Renal cortex interstitium (tissue), 11 donors: ENCODE measurements around the gene ELMO1. TPM values are rescaled to one million over a fixed set of nuclear protein-coding genes. Genes with fewer than 3 reads are reported as not detected.

Source experiments
- DNase-seq, 11 donors: peaks; one replicate each; pipeline ENCODE4 v3.0.0-alpha.2; 2013; ENCODE audit warnings: low read depth in 9 of 11, low spot score in 4 of 11; ENCODE audit errors: extremely low read depth in 1 of 11
- polyA plus RNA-seq, 3 donors: library from polyadenylated mRNA; unstranded; fragments of 120-200 nt; gene quantifications; one replicate each; pipeline ENCODE4 v1.2.1, GENCODE V29; 2013; ENCODE audit not compliant: insufficient read length in 3 of 3

ELMO1 gene
- polyA plus RNA-seq, 3 donors = 9.0 to 11.8 (median 10.9) TPM

DNA sequence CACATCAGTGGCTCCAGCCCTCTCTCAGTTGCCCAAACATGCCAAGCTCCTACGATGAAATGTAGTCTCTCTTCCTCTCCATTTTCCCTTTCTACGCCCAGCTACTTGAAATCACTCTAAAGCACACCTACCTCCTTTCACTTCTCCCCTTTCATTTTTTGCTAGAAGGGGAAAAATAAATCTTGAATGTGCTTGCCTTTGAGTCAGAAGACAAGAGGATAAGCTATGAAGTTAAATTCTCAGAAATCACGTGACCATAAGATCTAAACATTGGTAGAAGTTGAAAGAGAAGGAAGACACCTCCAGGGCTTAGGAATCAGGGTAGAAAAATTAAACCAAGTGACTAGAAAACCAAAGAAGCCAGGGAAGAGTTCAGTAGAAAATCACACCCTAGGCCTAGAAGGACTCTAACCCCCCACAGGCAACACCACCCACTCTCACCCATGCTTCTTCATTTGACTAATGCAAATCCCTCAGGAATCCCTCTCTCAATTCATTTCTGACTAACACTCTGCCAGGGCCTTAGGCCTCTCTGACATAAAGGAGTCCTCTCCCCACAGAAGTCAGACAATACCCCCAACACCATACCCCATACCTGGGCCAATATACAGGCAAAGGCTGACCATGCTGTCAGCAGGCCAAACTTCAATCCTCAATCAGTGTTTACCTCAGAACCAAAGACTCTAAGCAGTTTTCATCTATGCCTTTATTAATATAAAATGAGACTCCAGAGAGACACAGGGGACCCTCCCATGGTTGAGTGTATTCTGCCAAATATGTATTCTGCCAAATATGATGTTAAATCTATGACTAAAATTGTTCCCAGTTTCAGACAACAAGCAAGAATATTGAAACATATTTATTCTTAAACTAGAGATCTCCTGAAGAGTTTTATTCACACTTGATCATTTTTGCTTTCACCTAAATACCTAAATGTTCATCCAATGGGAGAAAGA is 84.8 kb downstream of the ELMO1 start:
- DNase-seq = no peak

DNA sequence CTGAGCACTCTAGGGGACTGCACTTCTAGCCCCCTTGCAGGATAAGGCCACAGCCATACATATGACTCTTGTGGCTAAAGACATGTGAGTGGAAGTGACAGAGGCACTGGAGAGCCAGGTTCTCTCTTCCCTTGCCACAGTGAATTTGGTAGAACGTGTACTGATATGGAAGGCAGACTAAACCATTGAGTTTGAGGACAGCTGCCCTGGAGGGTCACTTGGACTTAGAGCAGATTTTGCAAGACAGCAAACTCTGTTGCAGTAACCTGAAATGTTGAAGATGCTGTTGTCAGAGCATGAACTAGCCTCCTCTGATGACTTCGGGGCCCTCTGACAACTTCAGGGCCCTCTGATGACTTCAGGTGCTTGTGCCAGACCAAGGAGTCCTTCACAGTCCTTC is 85.9 kb downstream of the ELMO1 start:
- DNase-seq = no peak

DNA sequence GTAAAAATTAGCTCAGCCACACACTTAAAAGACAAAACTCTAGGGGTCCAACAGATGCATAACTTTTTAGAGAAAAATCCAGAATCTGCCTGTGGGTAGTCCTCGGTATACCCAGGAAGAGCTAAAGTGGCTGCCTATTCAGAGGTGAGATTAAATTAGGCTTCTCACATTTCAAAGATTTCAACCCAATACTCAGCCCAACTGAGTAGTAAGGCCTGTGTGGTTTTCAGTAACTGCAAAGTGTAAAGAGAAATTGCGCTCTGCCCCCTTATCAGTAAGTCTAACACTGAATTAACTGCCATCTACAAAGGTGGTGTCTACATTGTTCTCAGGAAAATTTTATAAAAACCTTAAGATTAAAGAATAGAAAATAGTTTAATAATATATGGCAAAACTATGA is 88.2 kb downstream of the ELMO1 start:
- DNase-seq = no peak

DNA sequence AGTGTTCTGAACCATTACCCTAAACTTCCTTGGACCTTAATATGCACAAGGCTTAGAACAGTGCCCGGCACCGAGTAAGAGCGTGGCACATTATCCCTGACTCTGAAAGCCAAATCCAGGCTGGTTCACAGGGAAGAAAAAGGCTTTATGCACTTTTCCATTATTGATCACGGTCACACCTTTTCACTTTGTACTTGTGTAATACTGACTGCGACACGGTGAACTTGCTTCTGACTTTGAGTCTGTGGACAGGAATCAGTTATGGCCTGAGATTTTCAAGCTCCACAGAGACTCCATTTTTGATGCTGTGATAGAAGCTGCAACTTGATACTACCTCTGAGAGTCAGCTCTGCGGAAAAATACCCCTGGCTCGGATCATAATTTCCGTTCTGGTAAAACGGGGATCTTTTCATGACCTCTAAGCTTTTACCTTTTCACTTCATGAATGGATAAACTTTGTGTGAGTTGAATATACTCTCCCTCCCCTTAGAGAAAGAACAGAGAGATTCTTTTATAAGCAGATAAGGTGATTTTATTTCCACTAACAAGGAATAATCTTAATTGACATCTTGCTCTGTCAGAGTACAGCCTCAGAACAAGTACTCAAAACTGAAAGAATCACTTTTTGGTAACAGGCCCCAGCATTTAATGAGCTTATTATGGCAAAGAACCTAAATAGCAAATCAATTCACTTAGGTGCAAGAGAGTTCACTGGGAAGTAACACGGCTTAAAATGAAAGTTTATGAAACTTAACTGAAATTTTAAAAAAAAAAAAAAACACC is 88.8 kb downstream of the ELMO1 start:
- no peak for DNase-seq

DNA sequence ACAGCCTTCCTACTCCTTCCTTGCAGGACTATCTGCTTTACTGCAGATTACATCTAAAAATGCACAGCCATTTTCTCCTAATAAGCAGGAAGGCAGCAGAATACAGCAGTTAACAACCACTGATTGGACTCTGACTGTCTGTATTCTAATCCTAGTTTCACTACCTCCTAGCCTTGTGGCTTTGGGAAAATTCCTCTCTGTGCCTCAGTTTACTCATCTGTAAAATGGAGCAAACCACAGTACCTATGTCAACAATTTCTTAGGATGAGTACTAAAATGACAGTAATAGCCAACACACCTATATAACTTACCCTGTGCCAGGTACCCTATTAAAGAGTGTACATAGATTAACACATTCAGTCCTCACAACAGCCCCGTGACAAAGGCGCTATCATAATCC is 89.5 kb downstream of the ELMO1 start:
- DNase-seq = no peak

DNA sequence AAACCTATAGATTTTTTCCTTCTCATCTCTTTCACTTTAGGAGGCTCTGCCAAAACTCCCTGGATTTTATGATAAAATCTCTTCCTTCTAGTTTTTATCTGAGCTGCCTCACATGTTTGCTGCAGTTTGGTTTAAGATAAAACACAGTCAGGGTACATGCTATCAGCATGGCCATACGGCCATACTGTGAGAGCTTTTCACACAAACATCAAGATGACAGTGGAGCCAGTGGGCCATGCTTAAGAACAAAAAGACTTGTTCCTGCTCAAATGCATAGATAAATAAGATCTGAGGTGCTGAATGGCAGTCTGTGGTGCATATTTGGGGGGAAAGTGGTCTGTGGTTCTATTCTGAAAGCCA is 91.0 kb downstream of the ELMO1 start:
- DNase-seq = no peak

DNA sequence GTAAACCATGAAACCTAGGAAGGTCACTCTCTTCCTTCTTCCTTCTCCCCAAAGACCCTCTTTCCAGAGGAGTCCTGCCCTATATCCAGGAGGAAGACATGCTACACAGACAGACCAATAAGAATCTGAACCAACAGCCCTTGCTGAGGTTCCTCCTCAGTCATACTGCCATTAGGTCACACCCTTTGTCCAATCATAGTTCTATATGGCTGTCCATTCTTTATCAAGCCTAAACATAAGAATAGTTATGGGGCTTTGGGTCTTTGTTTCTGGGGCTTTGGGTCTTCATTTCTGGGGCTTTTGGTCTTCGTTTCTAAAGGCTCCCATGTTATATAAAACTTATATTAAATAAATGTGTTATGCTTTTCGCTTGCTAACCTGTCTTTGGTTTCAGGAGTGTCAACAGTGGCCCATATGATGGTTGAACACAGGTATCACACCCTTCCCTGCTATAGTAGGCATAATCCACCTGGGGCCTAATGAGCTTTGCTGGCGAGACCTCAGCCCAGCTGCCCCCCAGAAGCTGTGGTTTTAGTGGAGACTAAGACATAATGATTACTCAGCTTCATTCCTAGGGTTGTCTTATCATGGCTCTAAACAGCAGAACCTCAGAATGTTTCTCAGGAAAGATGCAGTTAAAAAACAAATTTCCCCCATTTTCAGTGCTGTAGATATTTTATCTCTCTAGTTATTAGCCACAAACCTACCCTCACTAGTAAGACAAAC is 91.6 kb downstream of the ELMO1 start:
- no peak for DNase-seq

DNA sequence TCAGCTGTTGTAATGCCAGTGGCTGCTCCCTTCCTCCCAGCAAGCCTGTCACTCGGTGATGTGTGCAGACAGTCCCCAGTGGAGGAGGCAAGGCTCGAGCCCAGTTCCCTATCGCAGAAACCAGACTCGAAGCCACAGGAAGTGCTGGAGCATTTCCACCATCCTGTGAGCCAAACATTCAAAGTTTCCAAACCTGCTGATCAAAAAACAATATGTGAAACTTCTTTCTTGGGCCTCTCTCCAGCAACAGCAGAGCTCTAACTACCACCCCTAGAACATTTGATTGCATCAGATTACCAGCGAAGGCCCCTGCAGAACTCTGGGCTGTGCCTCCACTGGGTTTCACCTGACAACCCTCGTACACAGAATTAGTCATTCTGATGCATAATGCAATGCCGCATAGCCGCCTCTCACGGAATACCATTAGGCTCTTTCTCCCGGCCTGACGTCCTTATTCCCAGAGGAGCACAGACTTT is 94.0 kb downstream of the ELMO1 start:
- peak in 1 of 11 donors; percentile 12 for DNase-seq

DNA sequence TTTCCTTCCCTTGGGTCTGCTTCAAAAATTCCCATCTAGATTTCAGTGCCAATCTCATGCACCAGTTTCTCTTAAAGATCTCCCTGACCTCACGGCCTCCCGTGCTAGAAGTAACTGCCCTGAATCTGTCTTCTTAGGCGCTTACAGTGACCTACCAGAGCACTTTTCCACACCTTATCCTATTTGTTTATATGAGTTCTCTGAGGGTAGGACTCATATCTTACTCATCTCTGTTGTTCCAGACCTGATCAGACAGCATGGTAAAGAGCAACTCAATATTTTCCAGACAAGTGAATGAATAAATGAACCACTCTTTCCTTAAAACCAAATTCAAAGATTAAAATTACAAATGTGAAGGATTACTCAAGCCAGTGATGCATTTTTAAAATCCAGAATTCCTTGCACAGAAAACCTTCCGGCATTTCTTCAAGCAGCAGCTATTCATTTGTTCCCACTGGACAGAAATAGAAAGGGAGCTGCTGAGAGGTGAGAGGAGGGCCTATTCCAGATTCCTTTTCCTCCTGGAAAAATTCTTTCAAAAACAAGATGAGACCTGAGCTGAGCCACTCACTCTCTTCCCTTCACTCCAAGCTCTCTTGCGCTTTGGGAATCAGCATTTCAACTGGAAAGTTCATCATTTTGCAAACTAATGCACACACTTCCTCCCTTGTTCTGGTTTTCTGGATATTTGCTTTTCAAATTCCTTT is 94.6 kb downstream of the ELMO1 start:
- no peak for DNase-seq

DNA sequence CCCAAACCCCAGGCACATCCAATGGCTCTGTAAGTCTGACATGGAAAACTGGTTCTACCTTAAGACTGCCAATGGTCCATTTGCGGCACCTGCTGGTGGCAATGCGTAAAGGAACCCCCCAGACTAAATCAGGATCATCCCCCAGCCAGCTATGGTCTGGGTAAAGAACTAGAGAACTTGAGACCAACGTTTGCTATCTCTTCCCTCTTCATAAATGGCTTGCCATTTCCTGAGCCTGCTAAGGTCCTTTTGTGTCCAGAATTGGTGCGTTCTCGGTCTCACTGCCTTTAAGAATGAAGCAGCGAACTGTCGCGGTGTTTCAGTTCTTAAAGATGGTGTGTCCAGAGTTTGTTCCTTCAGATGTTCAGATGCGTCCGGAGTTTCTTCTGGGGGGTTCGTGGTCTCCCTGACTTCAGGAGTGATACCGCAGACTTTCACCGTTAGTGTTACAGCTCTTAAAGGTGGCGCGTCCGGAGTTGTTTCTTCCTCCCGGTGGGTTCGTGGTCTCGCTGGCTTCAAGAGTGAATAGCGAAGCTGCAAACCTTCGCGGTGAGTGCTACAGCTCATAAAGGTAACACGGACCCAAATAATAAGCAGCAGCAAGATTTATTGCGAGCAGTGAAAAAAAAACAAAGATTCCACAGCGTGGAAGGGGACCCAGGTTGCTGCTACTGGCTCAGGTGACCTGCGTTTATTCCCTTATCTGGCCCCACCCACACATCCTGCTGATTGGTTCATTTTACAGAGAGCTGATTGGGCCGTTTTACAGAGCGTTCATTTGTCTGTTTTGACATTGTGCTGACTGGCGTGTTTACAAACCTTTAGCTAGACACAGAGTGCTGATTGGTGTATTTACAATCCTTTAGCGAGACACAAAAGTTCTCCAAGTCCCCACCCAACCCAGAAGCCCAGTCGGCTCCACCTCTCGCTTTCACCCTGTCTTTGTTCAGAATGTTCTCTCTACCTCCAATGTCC is 95.4 kb downstream of the ELMO1 start:
- DNase-seq = no peak

DNA sequence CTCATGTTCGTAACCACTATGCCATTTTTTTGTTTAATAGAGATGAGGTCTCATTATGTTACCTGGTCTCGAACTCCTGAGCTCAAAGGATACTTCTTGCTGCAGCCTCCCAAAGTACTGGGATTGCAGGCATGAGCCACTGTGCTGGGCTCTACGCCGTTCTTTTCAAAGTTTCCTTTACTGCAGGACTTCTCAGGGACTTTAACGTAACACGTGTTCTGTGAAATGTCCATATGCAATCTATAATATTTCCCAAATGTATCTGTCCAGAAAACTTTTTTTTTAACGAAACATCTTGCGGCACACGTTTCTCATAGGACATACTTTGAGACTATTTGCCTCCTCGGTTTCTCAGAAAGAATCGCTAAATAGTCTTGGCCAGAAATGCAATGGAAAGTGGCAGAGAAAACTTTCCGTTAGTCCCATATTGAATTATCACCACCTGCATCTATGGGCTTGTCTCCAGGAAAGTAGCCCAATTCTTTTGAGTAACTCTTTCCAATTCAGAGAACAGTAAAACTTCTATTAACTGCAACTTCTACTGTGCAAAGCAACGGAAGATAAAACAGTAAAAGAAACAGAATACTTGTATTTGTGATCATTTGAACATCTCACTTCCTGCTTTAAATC is 96.3 kb downstream of the ELMO1 start:
- DNase-seq = no peak

DNA sequence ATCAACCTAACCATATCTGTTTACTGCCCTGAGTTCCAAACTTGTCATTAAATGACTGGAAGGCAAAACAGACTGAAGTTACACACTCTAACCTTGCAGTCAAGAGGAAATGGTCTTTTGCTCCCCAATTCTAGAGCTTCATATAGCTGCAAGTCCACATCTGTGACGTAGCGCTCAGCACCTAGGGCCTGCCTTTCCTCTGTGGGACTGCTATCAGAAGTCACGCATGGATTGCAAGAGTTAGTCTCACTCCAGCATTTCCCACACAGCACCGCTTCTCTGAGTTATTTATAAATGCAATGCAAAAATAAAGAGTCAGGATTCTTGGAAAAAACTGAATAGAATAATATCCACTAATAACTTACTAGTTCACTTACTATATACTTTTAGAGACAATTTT is 96.9 kb downstream of the ELMO1 start:
- no peak for DNase-seq

DNA sequence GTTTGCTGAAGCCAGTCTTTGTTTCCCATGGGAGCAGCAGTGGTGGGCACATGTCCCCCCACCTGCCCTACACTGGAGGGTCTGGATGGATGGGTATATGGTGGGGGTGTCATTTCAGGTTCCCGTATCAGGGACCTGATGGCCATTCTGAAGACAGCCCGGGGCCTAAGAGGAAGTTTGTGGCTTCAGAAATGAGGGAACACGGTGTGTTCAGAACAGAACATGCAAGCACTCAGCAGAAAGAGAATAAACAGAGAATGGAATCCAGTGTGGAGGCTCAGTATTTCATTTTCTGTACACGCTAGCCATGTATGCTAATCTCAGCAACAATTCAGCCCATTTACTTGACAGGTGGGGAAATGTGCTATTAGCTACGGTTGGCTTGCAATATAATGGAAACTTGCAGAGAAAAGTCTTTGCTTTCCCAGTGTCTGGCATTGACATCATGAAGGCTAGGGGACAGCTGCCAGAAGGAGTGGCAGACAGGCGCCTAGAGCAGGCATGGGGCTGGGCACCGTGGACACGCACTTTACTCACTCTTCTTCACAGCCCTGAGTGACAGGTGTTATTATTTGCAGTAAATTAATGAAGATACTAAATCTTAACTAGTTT is 98.6 kb downstream of the ELMO1 start:
- no peak for DNase-seq

DNA sequence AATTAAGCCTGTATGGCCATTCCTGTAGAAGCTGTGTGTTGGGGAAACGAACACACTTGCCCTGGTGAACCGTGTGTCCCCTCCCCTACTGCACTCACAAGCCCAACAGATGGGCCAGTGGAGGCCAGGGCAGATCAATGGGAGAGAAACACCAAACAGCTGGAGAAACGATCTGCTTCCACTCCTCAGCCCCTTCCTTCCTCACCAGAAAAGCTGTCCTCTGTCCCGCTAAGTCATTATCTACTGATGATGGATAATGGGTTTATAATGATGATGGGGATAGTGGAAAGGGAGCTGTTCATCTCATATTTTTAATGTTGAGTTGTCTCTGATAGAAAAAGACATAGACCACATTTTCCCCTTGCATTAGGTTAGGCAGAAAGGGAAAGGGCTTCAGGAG is 99.7 kb downstream of the ELMO1 start:
- DNase-seq = no peak

DNA sequence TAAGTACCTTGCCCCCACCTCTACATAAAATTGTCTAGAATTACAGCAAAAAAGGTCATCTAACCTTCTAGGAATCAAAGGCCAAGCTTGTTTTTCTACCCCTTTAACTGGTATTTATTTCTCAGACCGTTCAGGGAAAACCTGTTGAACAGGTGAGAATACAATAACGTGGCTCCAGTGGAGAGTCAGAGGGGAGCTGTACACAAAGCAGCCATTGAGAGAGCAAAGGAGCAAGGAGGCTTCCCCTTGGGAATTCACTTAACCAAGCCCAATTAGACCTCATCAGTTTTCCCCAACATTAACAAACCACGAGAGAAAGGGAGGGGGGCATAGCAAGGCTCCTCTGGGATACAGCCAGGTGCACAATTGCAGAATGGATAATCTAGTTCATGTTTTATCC is 101.9 kb downstream of the ELMO1 start:
- peak in 4 of 11 donors; percentile 9 to 36 (median 23) for DNase-seq

DNA sequence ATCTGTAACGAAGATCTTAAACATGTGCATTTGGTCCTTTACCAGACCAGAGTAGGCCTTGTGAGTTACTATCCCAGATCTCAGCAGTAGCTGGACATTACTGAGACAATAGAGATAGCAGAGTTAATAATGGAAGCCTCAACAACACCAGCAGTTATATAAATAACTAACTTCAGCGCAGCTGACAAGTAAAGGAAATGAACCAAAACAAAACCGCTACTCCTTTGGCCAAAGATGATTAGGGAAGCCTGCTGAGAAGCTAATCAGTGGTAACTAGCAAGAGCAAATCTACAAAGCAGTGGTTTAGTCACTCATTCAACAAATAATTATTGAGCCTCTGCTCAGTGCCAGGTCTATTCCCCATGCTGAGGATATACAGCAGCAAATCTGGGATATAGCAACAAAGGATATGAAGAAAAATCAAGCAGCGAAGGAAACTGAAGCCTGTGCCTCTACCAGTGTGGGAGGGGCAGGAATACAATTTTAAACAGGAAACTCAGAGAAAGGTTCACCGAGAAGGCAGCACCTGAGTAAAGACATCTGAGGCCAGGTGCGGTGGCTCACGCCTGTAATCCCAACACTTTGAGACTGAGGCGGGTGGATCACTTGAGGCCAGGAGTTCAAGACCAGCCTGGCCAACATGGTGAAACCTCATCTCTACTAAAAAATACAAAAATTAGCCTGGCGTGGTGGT is 103.6 kb downstream of the ELMO1 start:
- DNase-seq = no peak
